HG03354 (cell line): Measurements from ENCODE around the gene SORBS1.
A peak's percentile ranks its signal among the peaks of the same experiment; 100 is the strongest.

Experiments used
- ATAC-seq: cut with Tn5 transposase; IDR thresholded peaks from one replicate; pipeline ENCODE4 v1.9.1; 2021; ENCODE audit warnings: mild to moderate bottlenecking; ENCODE audit not compliant: unreplicated experiment, poor library complexity, severe bottlenecking

The SORBS1 gene

GRCh38 chr10:95404462-95404858, 156.7 kb downstream of the SORBS1 start:
- no peak for ATAC-seq

GRCh38 chr10:95403700-95404461, 157.3 kb downstream of the SORBS1 start:
- no peak for ATAC-seq

DNA sequence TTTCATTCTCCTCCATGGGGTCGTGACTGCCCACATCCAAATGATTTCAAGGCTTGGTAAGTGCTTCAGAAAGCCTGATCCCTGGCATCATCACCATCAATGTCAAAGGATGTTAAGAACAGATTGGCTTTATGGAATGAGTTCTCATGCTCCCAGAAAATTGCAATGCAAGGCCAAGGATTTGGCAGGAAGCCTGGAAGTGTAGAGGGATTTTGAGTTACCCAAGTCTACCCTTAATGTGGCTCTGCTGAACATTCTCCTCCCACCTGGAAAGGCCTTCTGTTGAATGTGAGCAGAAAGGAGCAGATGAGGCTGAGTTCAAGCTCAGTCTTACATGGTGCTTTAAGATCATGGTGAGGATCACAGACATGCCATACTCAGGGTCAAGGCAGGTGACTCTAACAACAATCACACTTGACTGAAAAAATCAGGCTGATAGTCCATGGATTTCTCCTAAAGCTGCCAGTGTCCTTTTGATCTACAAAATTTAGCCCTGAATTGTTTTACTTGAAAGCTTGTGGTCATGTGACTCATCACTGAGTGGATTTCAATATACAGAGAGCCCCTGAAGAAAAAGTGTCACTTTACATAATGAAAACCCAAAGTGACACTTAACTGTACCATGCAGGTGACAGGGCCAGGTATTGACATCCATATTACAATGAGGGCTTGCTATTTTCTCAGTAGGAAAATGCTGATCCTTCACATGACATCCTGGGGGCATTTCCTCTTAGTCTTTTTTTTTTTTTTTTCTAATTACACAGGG, 159.3 kb downstream of the SORBS1 start:
- no peak for ATAC-seq

DNA sequence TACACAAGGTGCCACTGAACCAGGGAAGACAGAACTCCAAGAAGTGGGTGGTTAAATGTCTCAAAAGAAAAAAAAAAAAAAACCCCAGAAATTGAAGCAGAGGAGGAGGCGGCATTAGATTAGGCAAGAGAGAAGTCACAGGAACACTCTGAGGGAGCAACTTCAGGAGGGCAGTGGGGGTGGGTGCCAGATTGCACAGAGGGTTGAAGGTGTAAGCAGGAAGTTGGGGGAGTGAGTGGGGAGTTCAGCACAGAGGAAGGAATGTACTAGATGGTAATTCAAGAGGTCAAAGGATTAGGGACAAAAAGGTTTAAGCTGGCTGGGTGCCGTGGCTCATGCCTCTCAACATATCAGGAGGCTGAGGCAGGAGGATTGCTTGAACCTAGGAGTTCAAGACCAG, 160.4 kb downstream of the SORBS1 start:
- ATAC-seq, result no peak

DNA sequence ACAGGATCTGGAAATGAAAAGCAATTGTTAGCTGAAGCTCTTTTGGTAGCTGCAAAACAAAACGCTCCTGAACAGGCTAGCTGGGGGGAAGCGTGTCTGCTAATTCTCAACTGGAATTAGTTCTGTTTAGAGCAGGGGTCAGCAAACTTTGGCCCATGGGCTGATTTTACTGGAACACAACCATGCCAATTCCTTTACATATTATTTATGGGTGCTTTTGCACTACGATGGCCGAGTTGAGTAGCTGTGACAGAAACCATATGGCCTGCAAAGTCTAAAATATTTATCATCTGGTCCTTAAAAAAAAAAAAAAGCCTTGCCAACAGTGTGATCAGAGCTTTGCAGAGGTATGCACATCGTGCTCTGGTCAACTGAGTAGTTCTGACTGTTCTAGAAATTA, 162.0 kb downstream of the SORBS1 start:
- ATAC-seq, result no peak

GRCh38 chr10:95397747-95398146, 163.4 kb downstream of the SORBS1 start:
- no peak for ATAC-seq

- no peak for ATAC-seq
Observed at GRCh38 chr10:95395947-95396449, 165.2 kb downstream of the SORBS1 start.

GRCh38 chr10:95394161-95394880, 166.8 kb downstream of the SORBS1 start:
- peak; percentile 76 for ATAC-seq

GRCh38 chr10:95392681-95393164, 168.4 kb downstream of the SORBS1 start:
- ATAC-seq, result no peak

DNA sequence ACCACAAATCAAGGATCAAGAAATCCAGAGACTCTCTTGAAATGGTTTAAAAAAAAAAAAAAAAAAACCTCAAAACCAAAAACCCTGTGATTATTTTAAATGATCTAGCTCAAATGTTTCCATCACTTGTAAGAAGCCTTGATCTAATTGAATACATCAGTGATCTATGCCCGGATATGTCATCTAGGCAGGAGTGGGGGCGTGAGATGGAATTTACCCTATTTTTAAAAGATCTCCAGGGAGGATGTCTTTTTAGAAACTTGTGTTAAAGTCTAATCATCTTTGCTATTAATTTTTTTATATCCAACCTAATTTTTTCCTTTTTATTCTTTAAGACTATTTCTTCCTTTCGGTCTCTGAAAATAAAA, 169.0 kb downstream of the SORBS1 start:
- ATAC-seq, result no peak

GRCh38 chr10:95391581-95392216, 169.5 kb downstream of the SORBS1 start:
- no peak for ATAC-seq

DNA sequence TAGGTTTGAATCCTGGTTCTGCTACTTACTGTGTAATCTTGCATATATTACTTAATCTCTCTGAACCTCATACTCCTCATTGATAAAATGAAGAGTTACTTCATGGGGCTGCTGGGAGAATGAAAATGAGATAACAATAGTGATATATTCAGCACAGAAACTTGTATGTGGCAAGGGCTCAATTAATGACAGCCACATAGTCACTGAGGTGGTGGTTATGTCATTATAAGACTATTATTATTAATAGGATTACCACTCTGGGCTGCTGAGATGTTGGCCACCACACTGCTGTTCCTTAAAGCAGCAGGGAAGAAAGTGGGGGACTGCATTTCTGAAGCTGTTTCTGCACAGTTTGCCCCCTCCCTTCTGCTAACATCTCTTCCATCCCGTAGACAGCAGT, 170.0 kb downstream of the SORBS1 start:
- ATAC-seq, result no peak

DNA sequence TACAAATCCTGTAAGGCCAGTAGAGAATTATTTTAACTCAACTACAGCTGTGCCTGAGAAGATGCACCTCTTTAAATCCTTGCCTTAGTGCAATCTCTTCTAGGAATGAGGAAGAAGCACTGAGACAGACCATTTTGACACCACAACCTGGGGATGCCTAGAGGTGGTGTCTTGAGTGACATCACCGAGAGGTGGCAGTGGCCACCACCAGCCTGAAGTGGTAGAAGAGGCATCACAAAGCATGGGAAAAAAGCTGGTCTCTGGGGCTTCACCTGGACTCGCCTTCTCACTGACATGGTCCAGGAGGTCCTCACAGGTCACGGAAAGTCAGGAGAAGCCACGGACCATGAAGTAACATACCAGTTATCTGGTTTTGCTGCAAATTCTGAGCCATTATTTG, 171.2 kb downstream of the SORBS1 start:
- no peak for ATAC-seq

GRCh38 chr10:95389176-95389575, 172.0 kb downstream of the SORBS1 start:
- ATAC-seq, result no peak

- no peak for ATAC-seq
Observed at GRCh38 chr10:95388539-95388938, 172.6 kb downstream of the SORBS1 start.

DNA sequence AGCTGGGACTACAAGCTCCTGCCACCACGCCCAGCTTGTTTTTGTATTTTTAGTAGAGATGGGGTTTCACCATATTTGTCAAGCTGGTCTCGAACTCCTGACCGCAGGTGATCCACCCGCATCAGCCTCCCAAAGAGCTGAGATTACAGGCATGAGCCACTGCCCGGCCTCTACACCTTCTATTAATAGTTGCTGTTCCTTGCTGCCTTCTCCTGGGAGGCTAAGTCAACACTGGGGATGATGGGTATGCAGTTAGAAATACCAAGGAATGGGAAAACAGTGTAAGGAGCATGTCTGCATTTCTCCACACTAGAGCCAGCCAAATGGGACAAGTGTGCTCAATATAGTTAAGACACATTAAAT, 173.1 kb downstream of the SORBS1 start:
- ATAC-seq, result no peak

- ATAC-seq, result no peak
Observed at GRCh38 chr10:95384011-95384704, 177.0 kb downstream of the SORBS1 start.

- no peak for ATAC-seq
Observed at GRCh38 chr10:95382596-95382995, 178.6 kb downstream of the SORBS1 start.

DNA sequence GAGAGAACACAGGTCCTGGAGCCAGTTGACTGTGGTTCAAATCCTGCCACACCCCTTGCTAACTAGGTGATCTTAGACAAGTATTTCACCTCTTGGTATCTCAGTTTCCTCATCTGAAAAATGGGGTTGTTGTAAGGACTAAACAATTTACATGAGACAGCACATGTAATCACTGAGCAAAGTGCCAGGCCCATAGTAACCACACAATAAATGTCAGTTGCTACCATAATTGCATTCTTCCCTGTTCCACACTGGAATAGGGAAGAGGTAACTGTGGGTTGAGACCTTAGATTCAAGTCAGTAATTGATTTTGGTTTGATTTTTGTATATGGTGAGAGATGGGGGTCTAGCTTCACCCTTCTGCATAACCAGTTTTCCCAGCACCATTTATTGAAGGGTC, 179.0 kb downstream of the SORBS1 start:
- no peak for ATAC-seq
